ENCODE measurements around the gene ZNF407.

Gene ZNF407

GRCh38 chr18:75081486-75081885 lies 483.8 kb downstream of the ZNF407 start:
- Histone ChIP-seq H3K36me3 (ENCODE audit: control insufficient read depth in 2 of 2, insufficient read depth in 1 of 2, low read length in 2 of 2) (no peaks in the 10 kb centered on the region), H3K9me3 (ENCODE audit: control insufficient read depth, insufficient read depth, low read depth, low read length) (no peaks in the 10 kb centered on the region; the same call in 1 of the 2 replicates), H3K27ac (ENCODE audit: extremely low read depth, low read depth, low read length) (no peak overlapping the region), H3K4me1 (ENCODE audit: control insufficient read depth, insufficient read depth, low read length) (no peaks in the 10 kb centered on the region), H3K4me3 (ENCODE audit: low read depth, low read length) (no peak overlapping the region)
- POLR2A ChIA-PET: no interaction called here
- TF ChIP-seq ZBTB1 (tag by site-specific recombination; IDR thresholded peaks at IDR 0.05) (no peak), ZNF670 (tag by site-specific recombination; IDR thresholded peaks at IDR 0.05; ENCODE audit: low read depth) (no peak), ZNF488 (tag by site-specific recombination; IDR thresholded peaks at IDR 0.05) (no peak), ZNF133 (tag by site-specific recombination; IDR thresholded peaks at IDR 0.05) (no peak), ZBTB21 (tag by site-specific recombination; IDR thresholded peaks at IDR 0.05) (no peak), ZNF549 (tag by site-specific recombination; IDR thresholded peaks at IDR 0.05) (no peak), ZEB2 (tag by site-specific recombination; IDR thresholded peaks at IDR 0.05) (no peak), ZSCAN4 (tag by site-specific recombination; IDR thresholded peaks at IDR 0.05) (no peak), KLF17 (tag by site-specific recombination; IDR thresholded peaks at IDR 0.05) (no peak), ZBTB8A (tag by site-specific recombination; IDR thresholded peaks at IDR 0.05) (no peak), ZNF555 (tag by site-specific recombination; conservative IDR thresholded peaks at IDR 0.05) (no peak), ZNF266 (tag by site-specific recombination; IDR thresholded peaks at IDR 0.05; ENCODE audit: low read depth) (no peak), MYNN (tag by site-specific recombination; IDR thresholded peaks at IDR 0.05; ENCODE audit: borderline replicate concordance) (no peak), ZNF214 (tag by site-specific recombination; IDR thresholded peaks at IDR 0.05; ENCODE audit: borderline replicate concordance) (no peak), PRDM2 (tag by site-specific recombination; IDR thresholded peaks at IDR 0.05; ENCODE audit: borderline replicate concordance) (no peak), ZNF610 (tag by site-specific recombination; IDR thresholded peaks at IDR 0.05; ENCODE audit: borderline replicate concordance) (no peak), ZNF645 (tag by site-specific recombination; IDR thresholded peaks at IDR 0.05) (no peak), ZNF148 (tag by site-specific recombination; IDR thresholded peaks at IDR 0.05; ENCODE audit: borderline replicate concordance) (no peak), ZNF426 (tag by site-specific recombination; IDR thresholded peaks at IDR 0.05) (no peak), CTCF (tag by site-specific recombination; IDR thresholded peaks at IDR 0.05) (no peak)
- CTCF ChIA-PET: no interaction called here

Data from HEK293 (cell line).